A549 (cell line): ENCODE results near the gene RIMS1.

Experiments used
- BHLHE40 ChIP-seq: IDR thresholded peaks from 2 replicates; pipeline ENCODE4 v1.6.1; 2012; ENCODE audit warnings: low read depth, low read length, inconsistent platforms
- EP300 ChIP-seq, 2 experiments: fragments of >200 bp; sonication (Bioruptor Twin); formaldehyde crosslinking; IDR thresholded peaks; 2 replicates in 1 of 2; 3 replicates in 1 of 2; pipeline ENCODE4 v1.6.1; 2016 to 2017
- HDAC2 ChIP-seq: fragments of 200-600 bp; sonication (generic); IDR thresholded peaks from 2 replicates; pipeline ENCODE4 v1.6.1; 2016
- MAFK ChIP-seq: fragments of 450-650 bp; IDR thresholded peaks from 2 replicates; pipeline ENCODE4 v1.6.1; 2014; ENCODE audit not compliant: partially characterized antibody
- MYC ChIP-seq: IDR thresholded peaks from 2 replicates; pipeline ENCODE4 v1.6.1; 2012; ENCODE audit warnings: mild to moderate bottlenecking, inconsistent platforms, low read length, improper control_type of control experiment, borderline replicate concordance
- TF ChIP-seq, protein P1 (sequence below): fragments of >200 bp; sonication (Bioruptor Twin); formaldehyde crosslinking; IDR thresholded peaks from 3 replicates; pipeline ENCODE4 v1.5.1; 2016
- TF ChIP-seq, protein P2 (sequence below): fragments of 150-350 bp; IDR thresholded peaks from 2 replicates; pipeline ENCODE4 v1.6.1; 2014; ENCODE audit warnings: low read depth, mild to moderate bottlenecking, low read length

DNA sequence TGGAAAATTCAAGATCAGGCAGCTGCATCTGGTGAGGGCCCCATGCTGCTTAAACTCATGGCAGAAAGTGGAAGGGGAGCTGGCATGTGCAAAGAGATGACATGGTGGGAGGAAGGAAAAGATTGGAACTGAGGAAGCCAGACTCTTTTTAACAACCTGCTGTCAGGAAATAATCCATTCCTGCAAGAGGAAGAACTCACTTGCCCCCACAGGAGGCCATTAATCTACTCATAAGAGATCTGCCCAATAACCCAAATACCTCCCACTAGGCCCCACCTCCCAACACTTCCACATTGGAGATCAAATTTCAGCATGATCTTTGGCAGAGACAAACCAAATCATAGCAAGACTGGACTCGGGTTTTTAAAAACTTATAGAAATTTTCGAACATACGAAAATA lies 535.0 kb downstream of the RIMS1 start:
- TF ChIP-seq, protein P1, sequence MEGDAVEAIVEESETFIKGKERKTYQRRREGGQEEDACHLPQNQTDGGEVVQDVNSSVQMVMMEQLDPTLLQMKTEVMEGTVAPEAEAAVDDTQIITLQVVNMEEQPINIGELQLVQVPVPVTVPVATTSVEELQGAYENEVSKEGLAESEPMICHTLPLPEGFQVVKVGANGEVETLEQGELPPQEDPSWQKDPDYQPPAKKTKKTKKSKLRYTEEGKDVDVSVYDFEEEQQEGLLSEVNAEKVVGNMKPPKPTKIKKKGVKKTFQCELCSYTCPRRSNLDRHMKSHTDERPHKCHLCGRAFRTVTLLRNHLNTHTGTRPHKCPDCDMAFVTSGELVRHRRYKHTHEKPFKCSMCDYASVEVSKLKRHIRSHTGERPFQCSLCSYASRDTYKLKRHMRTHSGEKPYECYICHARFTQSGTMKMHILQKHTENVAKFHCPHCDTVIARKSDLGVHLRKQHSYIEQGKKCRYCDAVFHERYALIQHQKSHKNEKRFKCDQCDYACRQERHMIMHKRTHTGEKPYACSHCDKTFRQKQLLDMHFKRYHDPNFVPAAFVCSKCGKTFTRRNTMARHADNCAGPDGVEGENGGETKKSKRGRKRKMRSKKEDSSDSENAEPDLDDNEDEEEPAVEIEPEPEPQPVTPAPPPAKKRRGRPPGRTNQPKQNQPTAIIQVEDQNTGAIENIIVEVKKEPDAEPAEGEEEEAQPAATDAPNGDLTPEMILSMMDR, result no peak
- TF ChIP-seq, protein P2, sequence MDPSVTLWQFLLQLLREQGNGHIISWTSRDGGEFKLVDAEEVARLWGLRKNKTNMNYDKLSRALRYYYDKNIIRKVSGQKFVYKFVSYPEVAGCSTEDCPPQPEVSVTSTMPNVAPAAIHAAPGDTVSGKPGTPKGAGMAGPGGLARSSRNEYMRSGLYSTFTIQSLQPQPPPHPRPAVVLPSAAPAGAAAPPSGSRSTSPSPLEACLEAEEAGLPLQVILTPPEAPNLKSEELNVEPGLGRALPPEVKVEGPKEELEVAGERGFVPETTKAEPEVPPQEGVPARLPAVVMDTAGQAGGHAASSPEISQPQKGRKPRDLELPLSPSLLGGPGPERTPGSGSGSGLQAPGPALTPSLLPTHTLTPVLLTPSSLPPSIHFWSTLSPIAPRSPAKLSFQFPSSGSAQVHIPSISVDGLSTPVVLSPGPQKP, result no peak
- TF ChIP-seq EP300 (IDR thresholded peaks at IDR 0.05) (no peak), MAFK (no peak), MYC (no peak), BHLHE40 (no peak), HDAC2 (no peak)
